RWPE2 (cell line): ENCODE results near the gene CBX8.
A peak's percentile ranks its signal among the peaks of the same experiment; 100 is the strongest.

Source experiments
- ATAC-seq: fragments of 200-7000 bp; cut with Tn5 transposase; 3 replicates; pipeline ENCODE4 v1.9.1; 2021; ENCODE audit warnings: low read depth
- DNase-seq: peaks from one replicate; pipeline ENCODE4 v3.0.0-alpha.2; 2020; ENCODE audit warnings: low spot score
- H3K27ac ChIP-seq: fragments of 450-650 bp; 2 replicates; pipeline ENCODE4 v1.5.1; 2017; ENCODE audit warnings: mild to moderate bottlenecking; ENCODE audit not compliant: poor library complexity, severe bottlenecking
- H3K27me3 ChIP-seq: fragments of 250-450 bp; sonication (Bioruptor Pico); 2 replicates; pipeline ENCODE4 v1.5.1; 2021; ENCODE audit warnings: mild to moderate bottlenecking, moderate library complexity; ENCODE audit not compliant: insufficient read depth, poor library complexity, severe bottlenecking
- H3K36me3 ChIP-seq: fragments of 250-450 bp; sonication (Bioruptor Pico); 2 replicates; pipeline ENCODE4 v1.5.1; 2020; ENCODE audit warnings: low read depth, mild to moderate bottlenecking, moderate library complexity
- H3K4me1 ChIP-seq: fragments of 250-450 bp; sonication (Bioruptor Pico); 2 replicates; pipeline ENCODE4 v1.5.1; 2021; ENCODE audit warnings: mild to moderate bottlenecking, moderate library complexity; ENCODE audit not compliant: insufficient read depth, poor library complexity, severe bottlenecking
- H3K4me3 ChIP-seq: fragments of 250-450 bp; sonication (Bioruptor Pico); 2 replicates; pipeline ENCODE4 v1.5.1; 2021; ENCODE audit warnings: mild to moderate bottlenecking, moderate library complexity; ENCODE audit not compliant: severe bottlenecking
- H3K9me3 ChIP-seq: fragments of 250-450 bp; sonication (Bioruptor Pico); 2 replicates; pipeline ENCODE4 v1.5.1; 2021; ENCODE audit warnings: mild to moderate bottlenecking, moderate library complexity; ENCODE audit not compliant: severe bottlenecking
- CTCF ChIP-seq: fragments of 450-650 bp; IDR thresholded peaks from one replicate; pipeline ENCODE4 v1.5.1; 2017; ENCODE audit warnings: mild to moderate bottlenecking, moderate library complexity; ENCODE audit not compliant: poor library complexity, severe bottlenecking

Gene CBX8

GRCh38 chr17:79802039-79802735 lies 5.3 kb upstream of the CBX8 start:
- DNase-seq (no peak), ATAC-seq (no peak)
- Histone ChIP-seq H3K9me3 (no peaks in the 10 kb centered on the region), H3K27me3 (peaks cover 96% of the 10 kb centered on the region), H3K4me3 (no peak overlapping the region), H3K4me1 (peaks cover 3% of the 10 kb centered on the region), H3K36me3 (no peaks in the 10 kb centered on the region), H3K27ac (no peak overlapping the region)
- no peak for TF ChIP-seq CTCF

GRCh38 chr17:79801156-79802038 lies 4.5 kb upstream of the CBX8 start:
- Histone ChIP-seq H3K27me3 (peaks cover 88% of the 10 kb centered on the region), H3K4me1 (peaks cover 3% of the 10 kb centered on the region), H3K9me3 (no peaks in the 10 kb centered on the region), H3K27ac (no peak overlapping the region), H3K4me3 (no peak overlapping the region), H3K36me3 (no peaks in the 10 kb centered on the region)
- no peak for TF ChIP-seq CTCF
- DNase-seq (no peak), ATAC-seq (no peak)

- no peak overlapping the region for H3K4me3 ChIP-seq
- H3K27me3 ChIP-seq = peaks cover 79% of the 10 kb centered on the region
- H3K36me3 ChIP-seq = 0 out of 2 replicates have a peak, but pooled peaks cover 4% of the 10 kb centered on the region
- H3K4me1 ChIP-seq = peaks cover 3% of the 10 kb centered on the region
- no peak for TF ChIP-seq CTCF
- ATAC-seq (peak; percentile 31; the same call in 2 of the 3 replicates), DNase-seq (no peak)
- no peaks in the 10 kb centered on the region for H3K9me3 ChIP-seq
- H3K27ac ChIP-seq = no peak overlapping the region
Observed at GRCh38 chr17:79800325-79801155, 3.7 kb upstream of the CBX8 start.

- Histone ChIP-seq H3K36me3 (0 out of 2 replicates have a peak, but pooled peaks cover 4% of the 10 kb centered on the region), H3K27ac (no peak overlapping the region), H3K9me3 (no peaks in the 10 kb centered on the region), H3K4me3 (no peak overlapping the region), H3K27me3 (peaks cover 71% of the 10 kb centered on the region), H3K4me1 (peaks cover 3% of the 10 kb centered on the region)
- ATAC-seq (no peak), DNase-seq (no peak)
- TF ChIP-seq CTCF = no peak
Observed at GRCh38 chr17:79799538-79800324, 2.9 kb upstream of the CBX8 start.
